GM21529 (cell line): Measurements from ENCODE around the gene FRMPD1.
"Not testable (repeated sequence)": the region's sequence is repeated elsewhere in the genome, so short reads cannot be mapped to it uniquely, and the experiment has no call there.

Experiments used
- ATAC-seq: cut with Tn5 transposase; IDR thresholded peaks from one replicate; pipeline ENCODE4 v1.9.1; 2021; ENCODE audit not compliant: unreplicated experiment

The FRMPD1 gene

DNA sequence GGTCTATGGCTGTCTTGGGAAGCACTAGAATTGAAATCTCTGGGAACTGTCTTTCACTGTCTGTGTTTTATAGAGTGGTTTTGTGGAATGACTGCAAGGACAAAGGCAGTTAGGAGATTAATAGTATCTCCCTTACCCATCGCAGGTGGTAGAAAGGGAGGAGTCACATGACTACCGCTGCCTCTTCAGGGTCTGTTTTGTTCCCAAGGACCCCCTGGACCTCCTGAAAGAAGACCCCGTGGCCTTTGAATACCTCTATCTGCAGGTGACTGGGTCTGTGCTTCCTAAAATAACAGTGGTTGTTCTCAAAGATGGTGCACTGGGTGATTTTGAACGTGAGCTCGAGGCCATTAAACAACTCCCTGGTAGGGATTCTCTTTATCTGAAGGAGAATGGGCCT, 80.1 kb downstream of the FRMPD1 start:
- no peak for ATAC-seq

DNA sequence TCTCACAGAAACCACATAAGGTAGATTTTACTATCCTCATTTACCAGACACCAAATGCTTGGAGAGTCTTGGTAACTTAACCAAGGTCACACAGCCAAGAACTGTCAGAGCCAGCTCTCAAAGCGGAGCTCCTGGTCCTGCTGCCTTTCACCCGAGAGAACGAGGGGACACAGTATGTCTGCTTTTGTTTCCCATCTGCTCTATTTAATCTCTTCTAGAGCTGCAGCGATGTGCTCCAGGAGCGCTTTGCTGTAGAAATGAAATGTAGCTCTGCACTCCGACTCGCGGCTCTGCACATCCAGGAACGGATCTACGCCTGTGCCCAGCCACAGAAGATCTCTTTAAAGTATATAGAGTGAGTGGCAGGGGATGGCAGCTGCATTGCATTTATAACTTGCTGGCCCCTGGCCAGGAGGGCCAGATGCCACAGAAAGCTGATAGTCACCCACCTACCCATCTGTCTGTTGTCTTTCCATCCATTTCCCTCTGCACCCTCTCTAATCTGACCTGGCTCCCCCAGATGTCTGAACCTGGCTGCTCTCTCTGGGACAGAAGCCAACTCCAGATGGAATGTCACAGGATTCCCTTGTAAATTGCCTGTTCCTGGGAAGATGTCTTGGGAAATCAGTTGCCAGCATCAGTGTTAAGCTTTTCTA, 81.5 kb downstream of the FRMPD1 start:
- no peak for ATAC-seq

DNA sequence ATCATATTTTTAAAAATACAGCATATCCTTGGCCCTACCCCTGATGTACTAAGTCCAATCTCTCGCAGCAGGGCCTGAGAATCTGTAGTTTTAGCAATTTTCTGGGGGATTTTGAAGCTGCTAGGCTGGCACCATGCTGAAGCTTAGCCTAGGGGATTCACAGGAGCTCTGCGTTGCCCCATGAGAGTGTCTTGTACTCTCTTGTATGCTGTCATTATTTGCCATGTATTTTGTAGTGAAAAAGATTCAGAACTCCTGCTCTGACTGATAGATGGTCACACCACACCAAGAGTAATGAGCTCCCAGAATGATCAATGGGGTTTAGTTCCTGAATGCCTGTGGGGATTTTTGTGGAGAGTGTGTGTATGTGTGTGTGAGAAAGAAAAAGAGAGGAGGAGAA, 82.2 kb downstream of the FRMPD1 start:
- no peak for ATAC-seq

DNA sequence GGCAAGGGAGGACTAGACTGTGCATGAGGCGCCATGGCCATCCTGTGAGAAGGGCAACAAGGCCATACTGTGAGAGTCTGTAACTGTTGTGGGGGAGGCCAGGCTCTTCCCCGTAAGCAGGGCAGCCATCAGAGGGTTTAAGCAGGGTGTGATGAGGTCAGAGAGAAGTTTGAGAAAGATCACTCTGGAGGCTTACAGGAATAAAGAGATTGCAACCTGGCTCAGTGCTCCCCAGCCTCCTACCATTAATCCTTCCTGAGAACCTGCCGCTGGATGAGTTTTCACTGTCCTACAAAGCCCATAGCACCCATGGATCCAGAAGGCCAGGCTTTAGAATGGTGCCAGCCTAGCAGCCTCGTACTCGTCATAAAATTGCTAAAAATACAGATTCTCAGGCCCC, 88.5 kb downstream of the FRMPD1 start:
- no peak for ATAC-seq

DNA sequence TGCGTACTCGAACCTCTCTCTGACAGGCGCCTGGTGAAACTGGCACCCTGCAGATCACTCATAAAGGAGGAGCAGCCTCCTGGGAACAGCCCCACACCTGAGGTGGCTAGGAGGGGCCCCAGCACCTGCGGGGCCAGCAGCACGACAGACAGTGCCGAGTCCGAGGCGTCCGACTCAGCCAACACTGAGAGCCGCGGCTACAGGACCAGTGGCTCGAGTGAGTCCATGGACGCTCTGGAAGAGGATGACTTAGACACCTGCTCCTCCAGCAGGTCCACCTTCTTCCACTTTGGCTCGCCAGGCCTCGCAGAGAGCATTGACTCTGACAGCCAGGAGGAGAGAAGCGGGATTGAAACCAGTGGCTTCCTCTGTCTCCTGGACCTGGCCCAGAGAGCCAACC, 89.4 kb downstream of the FRMPD1 start:
- no peak for ATAC-seq

DNA sequence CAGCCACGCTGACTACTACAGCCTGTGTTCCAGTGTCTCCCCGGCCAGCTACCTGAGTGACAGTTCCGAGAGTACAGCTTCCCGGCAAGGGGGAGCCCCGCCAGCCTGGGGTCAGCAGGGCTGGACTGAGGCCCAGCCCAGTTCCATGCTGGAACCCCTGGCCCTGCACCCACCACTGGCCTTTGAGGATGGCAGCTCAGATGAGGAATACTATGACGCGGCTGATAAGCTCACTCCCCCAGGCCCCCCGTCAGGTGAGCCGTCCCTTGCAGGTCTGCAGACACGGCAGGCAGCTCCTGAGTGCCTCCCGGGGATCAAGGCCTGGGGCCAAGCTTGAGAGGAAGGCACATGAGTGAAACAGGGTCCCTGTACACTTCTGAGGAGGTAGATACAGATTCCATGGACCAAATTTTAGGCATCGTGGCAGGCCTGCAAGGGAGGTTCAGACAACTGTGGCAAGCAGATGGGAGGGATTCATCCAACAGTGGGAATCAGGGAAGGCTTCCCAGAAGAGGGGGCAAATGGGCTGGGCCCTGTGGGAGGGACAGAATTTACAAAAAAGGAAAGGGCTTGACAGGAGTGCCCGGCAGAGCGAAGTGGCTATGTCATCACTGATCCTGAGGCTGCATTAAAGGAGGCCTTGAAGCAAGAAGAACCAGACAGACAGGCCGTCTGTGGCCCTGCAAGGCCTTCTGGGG, 90.0 kb downstream of the FRMPD1 start:
- ATAC-seq, result no peak

DNA sequence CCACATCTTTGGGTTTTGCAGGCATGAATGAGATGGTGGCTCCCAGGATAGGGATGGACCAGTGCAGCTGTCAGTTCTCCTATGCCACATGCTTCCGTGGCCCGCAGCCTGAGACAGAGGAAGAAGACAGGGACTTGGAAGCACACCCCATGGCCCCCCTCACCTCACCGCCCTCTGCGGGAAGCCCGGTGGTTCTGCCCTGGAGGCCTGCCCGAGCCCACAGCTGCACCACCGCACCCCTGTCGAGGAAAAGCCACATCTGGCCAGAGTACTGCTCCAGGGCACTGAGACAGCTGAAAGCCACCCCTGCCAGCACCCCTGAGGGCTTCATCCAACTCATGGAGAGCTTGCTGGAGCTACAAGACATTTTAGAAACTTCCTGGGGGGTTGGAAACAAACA, 95.2 kb downstream of the FRMPD1 start:
- no peak for ATAC-seq

DNA sequence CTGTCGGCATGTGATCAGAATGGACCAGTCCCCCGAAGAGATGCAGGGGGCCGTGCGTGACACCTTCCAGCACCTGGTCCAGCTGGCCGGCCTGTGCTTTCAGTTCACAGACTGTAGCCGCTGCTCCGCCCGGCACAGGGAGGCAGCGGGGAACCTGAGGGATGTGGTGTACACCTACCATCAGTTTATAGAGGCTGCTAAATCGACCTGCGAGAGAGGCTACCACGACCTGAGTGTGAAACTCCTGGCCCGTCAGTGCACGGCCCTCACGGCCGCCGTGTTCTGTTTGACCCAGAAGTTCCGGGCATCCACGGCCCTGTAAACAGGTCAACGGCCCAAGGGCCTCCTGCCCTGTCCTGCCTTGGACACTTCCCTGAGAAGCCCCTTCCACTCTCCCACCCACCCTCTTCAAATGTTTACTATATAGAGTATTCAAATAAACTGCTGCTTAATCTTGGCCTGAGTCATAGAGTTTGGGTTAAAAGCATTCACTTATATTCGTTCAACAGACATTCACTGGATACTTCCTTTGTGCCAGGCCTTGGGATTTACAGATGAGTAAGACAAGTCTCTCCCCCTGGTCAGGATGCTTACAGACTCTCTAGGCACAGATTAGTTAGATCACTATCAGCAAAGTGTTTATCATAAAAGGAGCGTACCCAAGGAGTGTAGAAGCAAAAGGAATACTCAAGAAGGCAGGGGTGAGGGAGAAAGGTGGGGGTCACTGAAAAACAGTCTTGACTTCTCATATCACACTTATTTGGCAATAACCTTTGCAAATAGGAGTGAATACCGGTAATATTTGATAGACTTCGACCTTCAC, 95.9 kb downstream of the FRMPD1 start:
- no peak for ATAC-seq

DNA sequence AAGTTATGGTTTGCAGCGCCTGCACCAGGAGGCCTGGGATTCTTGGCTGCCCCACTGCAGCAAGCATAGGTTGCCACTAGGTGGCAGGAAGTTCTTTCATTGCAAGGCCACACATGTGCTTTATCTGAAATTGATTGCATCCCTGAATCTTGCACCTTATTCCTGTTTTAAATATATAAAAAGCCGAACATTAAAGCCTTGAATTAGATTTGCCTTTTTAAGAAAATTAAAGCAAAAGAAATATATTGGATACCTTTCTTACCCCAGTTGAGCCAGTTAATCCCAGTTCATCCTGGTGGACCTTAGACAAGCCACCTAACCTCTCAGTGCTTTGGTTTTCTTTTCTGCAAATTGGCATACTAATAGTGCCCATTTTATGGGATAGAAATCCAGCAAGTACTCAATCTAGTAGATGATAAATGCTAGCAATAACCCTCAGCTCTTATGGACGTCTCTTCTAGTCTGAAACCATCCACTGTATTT, 96.6 kb downstream of the FRMPD1 start:
- ATAC-seq, result peak; percentile 74

DNA sequence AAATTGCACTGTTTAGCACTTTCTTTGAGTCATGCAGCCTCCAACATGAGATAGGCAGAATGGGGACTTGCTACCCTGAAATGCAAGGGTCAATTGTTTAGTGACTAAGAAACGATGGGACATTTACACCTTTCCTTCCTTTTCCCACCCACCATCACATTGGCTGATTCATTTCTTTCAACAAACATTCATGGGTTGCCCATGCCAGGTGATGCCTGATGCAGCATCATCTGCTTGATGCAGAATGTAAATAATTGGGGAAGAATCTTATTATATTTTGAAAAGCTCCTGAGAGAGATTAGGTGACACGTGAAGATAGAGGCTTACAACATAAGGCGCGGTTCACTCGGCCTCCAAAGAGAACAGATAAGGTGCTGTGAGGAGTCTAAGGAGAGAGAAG, 98.4 kb downstream of the FRMPD1 start:
- ATAC-seq, result no peak

DNA sequence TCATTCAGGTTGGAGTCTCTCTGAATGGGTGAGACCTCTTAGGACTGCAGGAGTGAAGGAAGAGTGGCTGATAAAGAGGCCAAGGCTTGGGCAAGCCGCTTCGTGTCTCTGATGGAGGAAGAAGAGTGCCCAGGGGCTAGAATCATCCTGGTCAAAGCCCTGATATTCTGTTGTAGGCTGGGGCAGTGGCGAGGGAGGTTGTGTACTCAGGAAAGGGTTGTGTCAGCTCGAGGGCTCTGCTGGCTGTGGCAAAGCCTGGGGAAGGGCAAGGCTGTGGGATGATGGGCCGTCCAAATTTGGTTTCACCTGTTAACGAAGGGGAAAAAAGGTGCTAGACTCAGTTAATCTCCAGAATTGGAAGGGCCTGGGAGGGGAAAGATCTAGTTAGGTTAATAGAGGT, 100.4 kb downstream of the FRMPD1 start:
- ATAC-seq, result no peak

DNA sequence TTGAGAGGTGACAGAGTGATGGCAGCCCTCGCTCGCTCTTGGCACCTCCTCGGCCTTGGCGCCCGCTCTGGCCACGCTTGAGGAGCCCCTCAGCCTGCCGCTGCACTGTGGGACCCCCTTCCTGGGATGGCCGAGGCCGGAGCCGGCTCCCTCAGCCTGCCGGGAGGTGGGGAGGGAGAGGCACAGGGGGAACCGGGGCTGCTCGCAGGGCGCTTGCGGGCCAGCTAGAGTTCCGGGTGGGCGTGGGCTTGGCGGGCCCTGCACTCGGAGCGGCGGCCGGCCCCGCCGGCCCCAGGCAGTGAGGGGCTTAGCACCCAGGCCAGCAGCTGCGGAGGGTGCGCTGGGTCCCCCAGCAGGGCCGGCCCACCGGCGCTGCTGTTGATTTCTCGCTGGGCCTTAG, 101.0 kb downstream of the FRMPD1 start:
- not testable (repeated sequence) for ATAC-seq

DNA sequence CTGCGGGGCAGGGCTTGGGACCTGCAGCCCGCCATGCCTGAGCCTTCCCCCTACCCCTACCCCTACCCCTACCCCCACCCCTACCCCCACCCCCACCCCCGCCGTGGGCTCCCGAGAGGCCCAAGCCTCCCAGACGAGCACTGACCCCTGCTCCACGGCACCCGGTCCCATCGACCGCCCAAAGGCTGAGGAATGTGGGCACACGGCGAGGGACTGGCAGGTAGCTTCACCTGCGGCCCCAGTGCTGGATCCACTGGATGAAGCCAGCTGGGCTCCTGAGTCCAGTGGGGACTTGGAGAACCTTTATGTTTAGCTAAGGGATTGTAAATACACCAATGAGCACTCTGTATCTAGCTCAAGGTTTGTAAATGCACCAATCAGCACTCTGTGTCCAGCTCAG, 101.4 kb downstream of the FRMPD1 start:
- ATAC-seq, result not testable (repeated sequence)

DNA sequence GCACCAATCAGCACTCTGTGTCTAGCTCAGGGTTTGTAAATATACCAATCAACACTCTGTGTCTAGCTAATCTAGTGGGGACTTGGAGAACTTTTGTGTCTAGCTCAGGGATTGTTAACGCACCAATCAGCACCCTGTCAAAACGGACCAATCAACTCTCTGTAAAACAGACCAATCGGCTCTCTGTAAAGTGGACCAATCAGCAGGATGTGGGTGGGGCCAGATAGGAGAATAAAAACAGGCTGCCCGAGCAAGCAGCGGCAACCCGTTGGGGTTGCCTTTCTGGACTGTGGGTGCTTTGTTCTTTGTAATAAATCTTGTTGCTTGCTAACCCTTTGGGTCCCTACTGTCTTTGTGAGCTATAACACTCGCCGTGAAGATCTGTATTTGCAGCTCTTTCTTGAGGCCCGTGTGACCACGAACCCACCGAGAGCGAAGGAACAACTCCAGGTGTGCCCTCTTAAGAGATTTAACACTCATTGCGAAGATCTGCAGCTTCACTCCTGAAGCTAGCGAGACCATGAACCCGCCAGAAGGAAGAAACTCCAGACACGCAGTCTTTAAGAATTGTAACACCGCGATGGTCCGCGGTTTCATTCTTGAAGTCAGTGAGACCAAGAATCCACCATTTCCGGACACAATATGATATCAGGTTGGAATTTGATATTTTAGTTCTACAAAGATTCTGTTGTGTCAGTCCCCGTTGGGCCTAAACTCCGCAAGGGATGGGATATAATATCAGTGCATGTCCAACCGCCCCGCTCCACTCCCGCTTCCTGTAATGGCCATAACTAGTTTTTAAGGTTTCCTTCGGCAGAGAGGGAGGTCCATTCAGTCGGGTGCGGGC, 102.1 kb downstream of the FRMPD1 start:
- no peak for ATAC-seq

DNA sequence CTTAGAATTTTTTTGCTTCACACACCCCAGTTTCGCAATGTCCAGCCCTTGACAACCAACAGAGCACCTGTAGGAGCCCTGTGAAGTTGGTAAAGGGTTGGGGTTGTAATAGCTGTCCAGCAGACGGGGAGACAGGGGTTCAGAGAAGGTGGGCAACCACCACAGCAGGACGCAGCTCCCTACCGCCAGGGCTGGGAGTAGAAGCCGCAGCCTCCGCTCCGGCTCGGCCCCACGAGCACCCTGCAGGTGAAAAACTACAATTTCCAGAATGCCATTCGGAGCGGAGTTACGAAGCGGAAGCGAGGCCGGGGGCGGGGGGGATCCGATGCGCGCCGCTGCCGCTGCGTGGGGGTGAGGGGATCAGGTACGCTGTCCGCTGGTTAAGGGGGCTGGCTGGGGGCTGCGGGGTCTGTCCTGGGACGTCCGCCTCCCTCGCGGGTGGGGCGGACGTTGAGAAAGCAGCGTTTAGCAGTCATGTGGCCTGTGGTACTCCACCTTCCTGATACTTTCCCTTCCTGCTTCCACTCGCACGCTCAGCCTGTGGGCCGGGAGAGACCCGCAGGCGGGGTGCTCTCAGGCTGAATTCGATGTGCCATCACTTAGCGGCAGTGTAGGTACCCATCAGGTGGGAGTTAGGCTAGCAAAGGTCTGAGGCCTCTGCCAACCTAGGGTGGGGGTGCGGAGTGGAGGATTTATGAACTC, 102.9 kb downstream of the FRMPD1 start, which contains the start of gene TRMT10B:
TSS of gene TRMT10B (plus strand) at position 317 of the 702 bp plus-strand sequence. CDS start 8,127 bp downstream, outside the sequence.
- ATAC-seq, result peak; percentile 85

DNA sequence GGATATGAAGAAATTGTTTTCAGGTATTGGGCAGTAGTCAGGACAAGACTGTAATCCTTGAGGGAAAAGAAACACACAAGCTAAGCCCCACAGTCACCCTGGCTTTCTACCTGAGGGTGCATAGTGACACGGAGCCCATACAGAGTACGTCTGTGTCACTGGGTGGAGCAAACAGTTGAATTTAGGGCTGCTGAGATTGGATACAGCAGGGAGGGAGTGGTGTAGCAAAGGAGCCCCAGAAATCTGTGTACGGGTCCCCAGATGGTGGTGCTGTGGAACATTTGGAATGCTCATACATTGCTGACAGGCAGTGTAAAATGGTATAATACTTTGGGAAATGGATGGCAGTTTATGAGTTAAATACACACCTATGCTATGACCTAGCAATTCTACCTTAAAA, 108.0 kb downstream of the FRMPD1 start:
- ATAC-seq, result no peak

DNA sequence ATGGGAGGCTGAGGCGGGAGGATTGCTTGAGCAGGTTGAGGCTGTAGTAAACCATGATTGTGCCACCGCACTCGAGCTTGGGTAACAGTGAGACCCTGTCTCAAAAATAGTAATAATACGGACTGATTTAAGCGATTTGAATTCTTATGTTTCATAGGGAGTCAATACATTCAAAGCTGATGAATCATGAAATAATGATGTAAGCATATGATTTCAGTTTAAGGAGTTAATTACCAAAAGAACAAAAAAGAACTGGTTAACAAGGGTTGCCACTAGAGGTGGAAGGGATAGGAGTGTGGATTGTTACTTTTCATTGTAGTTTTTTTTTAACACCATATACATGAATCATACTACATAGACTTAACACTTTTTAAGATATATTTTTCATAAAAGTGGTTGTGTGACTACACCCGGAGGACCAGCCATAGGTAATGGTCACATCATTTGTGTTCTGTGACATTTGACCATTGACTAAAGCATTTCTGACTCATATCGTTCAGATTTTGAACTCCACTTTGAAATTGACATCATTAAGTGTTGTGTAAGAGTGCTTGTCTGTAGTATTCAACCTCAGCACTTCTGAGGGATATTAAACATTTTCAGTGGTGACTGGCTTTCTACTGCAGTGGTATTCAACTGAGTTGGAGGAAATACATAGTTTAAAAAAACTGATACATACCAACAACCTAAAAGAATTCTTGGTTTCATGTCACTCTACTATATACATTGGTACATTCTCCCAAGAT, 109.8 kb downstream of the FRMPD1 start:
- ATAC-seq, result no peak

DNA sequence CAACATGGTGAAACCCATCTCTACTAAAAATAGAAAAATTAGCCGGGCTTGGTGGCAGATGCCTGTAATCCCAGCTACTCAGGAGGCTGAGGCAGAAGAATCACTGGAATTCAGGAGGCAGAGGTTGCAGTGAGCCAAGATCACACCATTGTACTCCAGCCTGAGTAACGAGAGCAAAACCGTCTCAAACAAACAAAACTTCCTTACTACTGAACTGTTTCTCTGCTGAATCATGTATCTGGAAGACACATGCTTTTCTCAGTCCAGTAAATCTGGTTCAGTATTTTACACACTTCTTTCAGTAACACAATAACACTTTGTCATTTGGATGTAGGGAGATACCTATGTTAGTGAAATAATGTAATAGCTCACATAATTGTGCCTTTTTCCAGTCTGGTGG, 110.8 kb downstream of the FRMPD1 start:
- no peak for ATAC-seq

DNA sequence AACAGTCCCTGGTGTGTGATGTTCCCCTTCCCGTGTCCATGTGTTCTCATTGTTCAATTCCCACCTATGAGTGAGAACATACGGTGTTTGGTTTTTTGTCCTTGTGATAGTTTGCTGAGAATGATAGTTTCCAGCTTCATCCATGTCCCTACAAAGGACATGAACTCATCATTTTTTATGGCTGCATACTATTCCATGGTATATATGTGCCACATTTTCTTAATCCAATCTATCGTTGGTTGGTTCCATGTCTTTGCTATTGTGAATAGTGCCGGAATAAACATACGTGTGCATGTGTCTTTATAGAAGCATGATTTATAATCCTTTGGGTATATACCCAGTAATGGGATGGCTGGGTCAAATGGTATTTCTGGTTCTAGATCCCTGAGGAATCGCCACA, 114.5 kb downstream of the FRMPD1 start:
- ATAC-seq, result not testable (repeated sequence)
